K562 (cell line): ENCODE results near the gene SETD5. TPM values are rescaled to one million over a fixed set of nuclear protein-coding genes. Genes with fewer than 3 reads are reported as not detected.

Experiments used
- CHD2 ChIP-seq: IDR thresholded peaks from 2 replicates; pipeline ENCODE4 v1.6.1; 2011; ENCODE audit warnings: low read depth, low read length
- NFATC3 ChIP-seq: fragments of 450-650 bp; IDR thresholded peaks from 2 replicates; pipeline ENCODE4 v1.6.1; 2017; ENCODE audit warnings: mild to moderate bottlenecking
- NR1H2 ChIP-seq: sonication (generic); formaldehyde crosslinking; IDR thresholded peaks from 2 replicates; pipeline ENCODE4 v1.4.0; 2020; ENCODE audit warnings: mild to moderate bottlenecking, missing genetic modification reagents
- RAD21 ChIP-seq, 2 experiments: fragments of 250-450 bp in 1 of 2; fragments of 450-650 bp in 1 of 2; sonication (Bioruptor Pico) in 1 of 2; formaldehyde crosslinking in 1 of 2; IDR thresholded peaks in 1 of 2; conservative IDR thresholded peaks in 1 of 2; 2 replicates each; pipeline versions ENCODE4 v1.4.0 to v1.8.0; 2020 to 2022; ENCODE audit warnings: mild to moderate bottlenecking in 2 of 2, moderate library complexity in 1 of 2
- U2AF1 ChIP-seq: fragments of 200-400 bp; formaldehyde crosslinking; optimal IDR thresholded peaks from 2 replicates; pipeline ENCODE3; 2017; ENCODE audit warnings: mild to moderate bottlenecking, low read depth, low read length, moderate library complexity
- ZNF146 ChIP-seq: IDR thresholded peaks from one replicate; pipeline ENCODE4 v1.6.1; 2018; ENCODE audit warnings: missing compliant biosample characterization; ENCODE audit not compliant: unreplicated experiment
- polyA plus RNA-seq, 8 experiments: library from polyadenylated mRNA; depleted of rRNA in 4 of 8; stranded (reverse) in 5 of 8; unstranded in 3 of 8; fragments of >200 nt; fragmentation: Nextera tagmentation in 2 of 8; fragmentation: Illumina TruSeq in 1 of 8; extraction: Ambion mirVana in 2 of 8; extraction: Trizol in 1 of 8; gene quantifications; 2 replicates each; pipeline versions ENCODE4 v1.2.1 to v1.2.3, GENCODE V29; 2011 to 2014; ENCODE audit warnings: inconsistent platforms in 1 of 8, missing spikeins in 1 of 8
- total RNA-seq, 7 experiments: library from RNA; depleted of rRNA in 6 of 7; stranded (reverse); fragments of >200 nt in 6 of 7; fragmentation: Illumina TruSeq in 2 of 7; extraction: Trizol in 2 of 7; gene quantifications; 2 replicates each; pipeline versions ENCODE4 v1.2.1 to v1.2.3, GENCODE V29; 2011 to 2021; ENCODE audit warnings: low replicate concordance in 1 of 7
- TF ChIP-seq, protein P1 (sequence below), 2 experiments: fragments of 450-650 bp; IDR thresholded peaks; 2 replicates each; pipeline ENCODE4 v1.6.1; 2016; ENCODE audit warnings: mild to moderate bottlenecking in 2 of 2, borderline replicate concordance in 1 of 2, low read depth in 1 of 2, moderate library complexity in 1 of 2
- TF ChIP-seq, protein P2 (sequence below): sonication (generic); formaldehyde crosslinking; IDR thresholded peaks from 2 replicates; pipeline ENCODE4 v1.8.0; 2022; ENCODE audit warnings: missing genetic modification reagents, mild to moderate bottlenecking, borderline replicate concordance
- TF ChIP-seq, protein P3 (sequence below): fragments of 450-650 bp; formaldehyde crosslinking; IDR thresholded peaks from 2 replicates; pipeline ENCODE4 v1.4.0; 2020; ENCODE audit warnings: mild to moderate bottlenecking, moderate library complexity
- TF ChIP-seq, protein P4 (sequence below): fragments of 450-650 bp; IDR thresholded peaks from 2 replicates; pipeline ENCODE4 v1.6.1; 2016; ENCODE audit warnings: mild to moderate bottlenecking

Gene SETD5
- total and polyA plus RNA-seq, 9 of the 15 experiments (the other 6 are each of a cell fraction or from before 2014, with no cell fraction given) = 20.8 to 135 (median 87.2) TPM

DNA sequence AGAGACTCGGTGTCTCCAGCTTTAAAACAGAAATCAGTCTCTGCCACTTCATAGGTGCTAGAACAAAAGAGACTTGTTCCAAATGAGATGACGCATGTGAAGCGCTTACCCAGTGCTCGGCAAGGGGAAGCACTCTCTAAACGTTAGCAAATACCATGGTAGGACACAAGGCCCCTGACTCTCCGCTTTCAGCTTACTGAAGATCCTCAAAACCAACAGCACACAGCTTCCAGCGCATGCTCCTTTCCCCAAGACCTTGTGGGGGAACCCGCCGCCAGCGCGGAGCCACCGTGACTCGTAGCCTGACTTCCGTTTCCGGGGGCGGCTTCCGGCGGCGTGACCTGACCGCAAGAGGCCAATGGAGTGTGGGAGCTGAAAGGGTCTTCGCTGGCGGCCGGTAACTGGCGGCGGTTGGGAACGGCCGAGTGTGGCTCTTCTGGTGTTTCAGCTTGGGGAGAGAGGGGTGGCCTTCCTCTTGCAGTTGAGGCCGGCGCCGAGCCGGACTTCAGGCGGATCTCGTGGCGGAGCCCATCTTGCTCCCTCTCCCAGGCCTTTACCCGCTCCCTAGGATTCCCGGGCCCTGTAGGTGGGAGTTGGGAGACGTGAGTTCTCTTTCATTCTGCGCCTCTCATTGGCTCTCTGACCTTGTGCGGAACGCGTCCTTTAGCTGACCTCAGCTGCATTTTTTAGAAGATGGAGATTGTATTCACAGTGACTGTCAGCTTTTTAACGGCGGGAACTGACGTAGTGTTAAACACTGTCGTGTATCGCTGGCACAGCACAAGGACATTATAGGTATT lies 34.5 kb upstream of the SETD5 start, which contains the start of gene THUMPD3 (continued):
- TF ChIP-seq, protein P1, sequence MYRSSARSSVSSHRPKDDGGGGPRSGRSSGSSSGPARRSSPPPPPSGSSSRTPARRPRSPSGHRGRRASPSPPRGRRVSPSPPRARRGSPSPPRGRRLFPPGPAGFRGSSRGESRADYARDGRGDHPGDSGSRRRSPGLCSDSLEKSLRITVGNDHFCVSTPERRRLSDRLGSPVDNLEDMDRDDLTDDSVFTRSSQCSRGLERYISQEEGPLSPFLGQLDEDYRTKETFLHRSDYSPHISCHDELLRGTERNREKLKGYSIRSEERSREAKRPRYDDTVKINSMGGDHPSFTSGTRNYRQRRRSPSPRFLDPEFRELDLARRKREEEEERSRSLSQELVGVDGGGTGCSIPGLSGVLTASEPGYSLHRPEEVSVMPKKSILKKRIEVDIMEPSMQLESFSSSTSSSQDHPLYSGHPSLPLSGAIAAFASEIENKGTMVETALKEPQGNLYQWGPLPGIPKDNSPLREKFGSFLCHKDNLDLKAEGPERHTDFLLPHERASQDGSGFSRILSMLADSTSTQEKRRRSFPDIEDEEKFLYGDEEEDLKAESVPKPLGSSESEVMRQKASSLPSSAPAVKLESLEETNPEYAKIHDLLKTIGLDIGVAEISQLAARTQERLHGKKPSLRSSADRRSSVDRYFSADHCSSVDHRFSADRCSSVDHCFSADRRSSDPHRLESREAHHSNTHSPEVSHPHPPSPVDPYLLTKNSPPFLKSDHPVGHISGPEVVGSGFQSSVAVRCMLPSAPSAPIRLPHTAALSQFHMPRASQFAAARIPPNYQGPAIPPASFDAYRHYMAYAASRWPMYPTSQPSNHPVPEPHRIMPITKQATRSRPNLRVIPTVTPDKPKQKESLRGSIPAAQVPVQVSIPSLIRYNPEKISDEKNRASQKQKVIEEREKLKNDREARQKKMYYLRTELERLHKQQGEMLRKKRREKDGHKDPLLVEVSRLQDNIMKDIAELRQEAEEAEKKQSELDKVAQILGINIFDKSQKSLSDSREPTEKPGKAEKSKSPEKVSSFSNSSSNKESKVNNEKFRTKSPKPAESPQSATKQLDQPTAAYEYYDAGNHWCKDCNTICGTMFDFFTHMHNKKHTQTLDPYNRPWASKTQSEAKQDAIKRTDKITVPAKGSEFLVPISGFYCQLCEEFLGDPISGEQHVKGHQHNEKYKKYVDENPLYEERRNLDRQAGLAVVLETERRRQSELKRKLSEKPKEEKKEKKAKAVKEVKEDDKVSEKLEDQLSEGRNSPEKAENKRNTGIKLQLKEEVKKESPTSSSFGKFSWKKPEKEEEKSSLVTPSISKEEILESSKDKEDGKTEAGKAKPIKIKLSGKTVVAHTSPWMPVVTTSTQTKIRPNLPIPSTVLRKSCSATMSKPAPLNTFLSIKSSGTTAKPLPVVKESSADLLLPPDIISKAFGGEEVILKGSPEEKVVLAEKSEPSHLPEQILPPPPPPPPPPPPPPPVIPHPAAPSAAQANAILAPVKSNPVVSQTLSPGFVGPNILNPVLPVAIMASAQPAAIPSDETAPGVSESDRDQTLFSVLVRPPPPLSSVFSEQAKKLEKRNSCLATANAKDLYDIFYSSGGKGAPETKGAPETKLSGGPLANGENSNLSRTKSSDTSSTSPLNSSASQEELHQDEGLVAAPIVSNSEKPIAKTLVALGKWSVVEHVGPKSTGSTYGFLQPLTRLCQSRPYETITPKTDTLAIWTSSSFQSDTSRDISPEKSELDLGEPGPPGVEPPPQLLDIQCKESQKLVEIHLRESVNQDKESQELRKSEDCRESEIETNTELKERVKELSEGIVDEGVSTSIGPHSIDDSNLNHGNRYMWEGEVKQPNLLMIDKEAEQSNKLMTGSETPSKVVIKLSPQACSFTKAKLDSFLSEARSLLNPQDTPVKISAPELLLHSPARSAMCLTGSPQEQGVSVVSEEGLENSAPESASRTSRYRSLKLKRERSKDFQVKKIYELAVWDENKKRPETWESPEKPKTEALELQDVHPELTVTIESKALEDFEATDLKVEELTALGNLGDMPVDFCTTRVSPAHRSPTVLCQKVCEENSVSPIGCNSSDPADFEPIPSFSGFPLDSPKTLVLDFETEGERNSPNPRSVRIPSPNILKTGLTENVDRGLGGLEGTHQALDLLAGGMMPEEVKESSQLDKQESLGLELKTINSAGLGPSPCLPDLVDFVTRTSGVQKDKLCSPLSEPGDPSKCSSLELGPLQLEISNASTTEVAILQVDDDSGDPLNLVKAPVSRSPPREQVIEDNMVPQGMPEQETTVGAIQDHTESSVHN (IDR thresholded peaks at IDR 0.05; ENCODE audit: borderline replicate concordance in 1 of 2, low read depth in 1 of 2) = no peak
- TF ChIP-seq RAD21 (CRISPR knock-in tag; conservative IDR thresholded peaks at IDR 0.05 in 1 of 2, IDR thresholded peaks at IDR 0.05 in 1 of 2) = no peak
- TF ChIP-seq NFATC3 = no peak
- TF ChIP-seq ZNF146 (CRISPR knock-in tag) = no peak
- peak; percentile 42 for TF ChIP-seq U2AF1
- TF ChIP-seq CHD2 = peak; percentile 55; the same call in 1 of the 2 replicates
- TF ChIP-seq NR1H2 = 0 out of 2 replicates have a peak, but pooled peaks have one; percentile 64
- TF ChIP-seq, protein P2, sequence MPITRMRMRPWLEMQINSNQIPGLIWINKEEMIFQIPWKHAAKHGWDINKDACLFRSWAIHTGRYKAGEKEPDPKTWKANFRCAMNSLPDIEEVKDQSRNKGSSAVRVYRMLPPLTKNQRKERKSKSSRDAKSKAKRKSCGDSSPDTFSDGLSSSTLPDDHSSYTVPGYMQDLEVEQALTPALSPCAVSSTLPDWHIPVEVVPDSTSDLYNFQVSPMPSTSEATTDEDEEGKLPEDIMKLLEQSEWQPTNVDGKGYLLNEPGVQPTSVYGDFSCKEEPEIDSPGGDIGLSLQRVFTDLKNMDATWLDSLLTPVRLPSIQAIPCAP (CRISPR knock-in tag) = 0 out of 2 replicates have a peak, but pooled peaks have one; percentile 76
- TF ChIP-seq, protein P3, sequence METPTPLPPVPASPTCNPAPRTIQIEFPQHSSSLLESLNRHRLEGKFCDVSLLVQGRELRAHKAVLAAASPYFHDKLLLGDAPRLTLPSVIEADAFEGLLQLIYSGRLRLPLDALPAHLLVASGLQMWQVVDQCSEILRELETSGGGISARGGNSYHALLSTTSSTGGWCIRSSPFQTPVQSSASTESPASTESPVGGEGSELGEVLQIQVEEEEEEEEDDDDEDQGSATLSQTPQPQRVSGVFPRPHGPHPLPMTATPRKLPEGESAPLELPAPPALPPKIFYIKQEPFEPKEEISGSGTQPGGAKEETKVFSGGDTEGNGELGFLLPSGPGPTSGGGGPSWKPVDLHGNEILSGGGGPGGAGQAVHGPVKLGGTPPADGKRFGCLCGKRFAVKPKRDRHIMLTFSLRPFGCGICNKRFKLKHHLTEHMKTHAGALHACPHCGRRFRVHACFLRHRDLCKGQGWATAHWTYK (CRISPR knock-in tag) = peak; percentile 86; the same call in 1 of the 2 replicates
- TF ChIP-seq, protein P4, sequence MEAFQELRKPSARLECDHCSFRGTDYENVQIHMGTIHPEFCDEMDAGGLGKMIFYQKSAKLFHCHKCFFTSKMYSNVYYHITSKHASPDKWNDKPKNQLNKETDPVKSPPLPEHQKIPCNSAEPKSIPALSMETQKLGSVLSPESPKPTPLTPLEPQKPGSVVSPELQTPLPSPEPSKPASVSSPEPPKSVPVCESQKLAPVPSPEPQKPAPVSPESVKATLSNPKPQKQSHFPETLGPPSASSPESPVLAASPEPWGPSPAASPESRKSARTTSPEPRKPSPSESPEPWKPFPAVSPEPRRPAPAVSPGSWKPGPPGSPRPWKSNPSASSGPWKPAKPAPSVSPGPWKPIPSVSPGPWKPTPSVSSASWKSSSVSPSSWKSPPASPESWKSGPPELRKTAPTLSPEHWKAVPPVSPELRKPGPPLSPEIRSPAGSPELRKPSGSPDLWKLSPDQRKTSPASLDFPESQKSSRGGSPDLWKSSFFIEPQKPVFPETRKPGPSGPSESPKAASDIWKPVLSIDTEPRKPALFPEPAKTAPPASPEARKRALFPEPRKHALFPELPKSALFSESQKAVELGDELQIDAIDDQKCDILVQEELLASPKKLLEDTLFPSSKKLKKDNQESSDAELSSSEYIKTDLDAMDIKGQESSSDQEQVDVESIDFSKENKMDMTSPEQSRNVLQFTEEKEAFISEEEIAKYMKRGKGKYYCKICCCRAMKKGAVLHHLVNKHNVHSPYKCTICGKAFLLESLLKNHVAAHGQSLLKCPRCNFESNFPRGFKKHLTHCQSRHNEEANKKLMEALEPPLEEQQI = no peak
